ENCODE data around the gene CEP85L. TPM values are rescaled to one million over a fixed set of nuclear protein-coding genes. Genes with fewer than 3 reads are reported as not detected.

The CEP85L gene
- total RNA-seq, 2 experiments from 2014 or later: 9.6 to 12.0 TPM

GRCh38 chr6:118419448-118420394, 231.7 kb downstream of the CEP85L start:
- Histone ChIP-seq H3K36me3 (ENCODE audit: insufficient read depth, low read length) (no peaks in the 10 kb centered on the region), H3K4me3 (ENCODE audit: low read depth, low read length, poor library complexity, severe bottlenecking) (no peak overlapping the region), H3K4me1 (ENCODE audit: insufficient read depth, low read length, poor library complexity, severe bottlenecking) (no peaks in the 10 kb centered on the region), H3K79me2 (ENCODE audit: insufficient read depth, low read depth, low read length) (no peaks in the 10 kb centered on the region), H3K4me2 (ENCODE audit: low read length) (no peak overlapping the region), H2AFZ (ENCODE audit: low read length) (no peak overlapping the region), H3K9me3 (ENCODE audit: low read length) (no peaks in the 10 kb centered on the region), H3K27ac (ENCODE audit: low read depth, low read length, poor library complexity, severe bottlenecking) (no peak overlapping the region), H4K20me1 (ENCODE audit: insufficient read depth, low read length) (no peaks in the 10 kb centered on the region), H3K9me2 (ENCODE audit: insufficient read depth, low read length) (no peaks in the 10 kb centered on the region)
- intact Hi-C loops (cut with micrococcal nuclease; ENCODE audit: unreplicated experiment): no loop called here
- TF ChIP-seq EZH2phosphoT487 (IDR thresholded peaks at IDR 0.05; ENCODE audit: borderline replicate concordance, low read depth, low read length): no peak
- TF ChIP-seq, protein P1, sequence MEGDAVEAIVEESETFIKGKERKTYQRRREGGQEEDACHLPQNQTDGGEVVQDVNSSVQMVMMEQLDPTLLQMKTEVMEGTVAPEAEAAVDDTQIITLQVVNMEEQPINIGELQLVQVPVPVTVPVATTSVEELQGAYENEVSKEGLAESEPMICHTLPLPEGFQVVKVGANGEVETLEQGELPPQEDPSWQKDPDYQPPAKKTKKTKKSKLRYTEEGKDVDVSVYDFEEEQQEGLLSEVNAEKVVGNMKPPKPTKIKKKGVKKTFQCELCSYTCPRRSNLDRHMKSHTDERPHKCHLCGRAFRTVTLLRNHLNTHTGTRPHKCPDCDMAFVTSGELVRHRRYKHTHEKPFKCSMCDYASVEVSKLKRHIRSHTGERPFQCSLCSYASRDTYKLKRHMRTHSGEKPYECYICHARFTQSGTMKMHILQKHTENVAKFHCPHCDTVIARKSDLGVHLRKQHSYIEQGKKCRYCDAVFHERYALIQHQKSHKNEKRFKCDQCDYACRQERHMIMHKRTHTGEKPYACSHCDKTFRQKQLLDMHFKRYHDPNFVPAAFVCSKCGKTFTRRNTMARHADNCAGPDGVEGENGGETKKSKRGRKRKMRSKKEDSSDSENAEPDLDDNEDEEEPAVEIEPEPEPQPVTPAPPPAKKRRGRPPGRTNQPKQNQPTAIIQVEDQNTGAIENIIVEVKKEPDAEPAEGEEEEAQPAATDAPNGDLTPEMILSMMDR (conservative IDR thresholded peaks at IDR 0.05; ENCODE audit: low read length): no peak
- no peak for DNase-seq (ENCODE audit: low spot score)
- ChIA-PET POLR2A (no interaction called here), CTCF (ENCODE audit: unreplicated experiment) (no interaction called here)
- no TSS peak for BruUV-seq (replicated peaks)

Other genes with a start within 250 kb of the CEP85L start
- not detected in 2 replicates for gene PLN, start 103.3 kb downstream of the CEP85L start, total RNA-seq (2014; rRNA removed; shearing (Covaris generic))
- gene PLN, start 103.3 kb downstream of the CEP85L start, total RNA-seq (2022): not detected in 2 replicates
- 19.8 and 37.3 TPM in 2 replicates for gene ASF1A, start 242.6 kb upstream of the CEP85L start, total RNA-seq (2014; rRNA removed; shearing (Covaris generic))
- 46.0 and 46.8 TPM in 2 replicates for gene ASF1A, start 242.6 kb upstream of the CEP85L start, total RNA-seq (2022)

Data from OCI-LY7 (cell line).